Measurements from ENCODE around the gene MORF4L1. TPM values are rescaled to one million over a fixed set of nuclear protein-coding genes. Genes with fewer than 3 reads are reported as not detected.

The MORF4L1 gene
- 100 to 1,000 TPM; 330 to 368 TPM for total RNA-seq

- H3K27me3 ChIP-seq, result no peaks in the 10 kb centered on the region
- H3K9me3 ChIP-seq, result no peaks in the 10 kb centered on the region
- H3K4me1 ChIP-seq, result peaks cover 0 to 35% of the 10 kb centered on the region in 2 donors
- peak within 1 kb of the TSS; percentile 100 for H3K27ac ChIP-seq
- no peak for TF ChIP-seq CTCF (IDR thresholded peaks at IDR 0.05)
- peak within 1 kb of the TSS; percentile 86 to 100 for H3K4me3 ChIP-seq
- H3K36me3 ChIP-seq, result no peaks in the 10 kb centered on the region
- DNase-seq (ENCODE audit: low spot score), result peak; percentile 97
Measured at GRCh38 chr15:78872155-78872971, at the start of gene MORF4L1. MORF4L1 (plus strand) TSS chr15:78872890; CDS start chr15:78873018, 128 bp downstream.

GRCh38 chr15:78828920-78829319, 43.8 kb upstream of the MORF4L1 start:
- TF ChIP-seq CTCF (IDR thresholded peaks at IDR 0.05), result no peak
- Histone ChIP-seq H3K27me3 (no peaks in the 10 kb centered on the region), H3K4me1 (peaks cover 0 to 27% of the 10 kb centered on the region in 2 donors), H3K27ac (no peak overlapping the region), H3K36me3 (no peaks in the 10 kb centered on the region), H3K9me3 (no peaks in the 10 kb centered on the region), H3K4me3 (no peak overlapping the region)
- no peak for DNase-seq (ENCODE audit: low spot score)

- Histone ChIP-seq H3K4me3 (peak overlapping the region in 1 of 2 donors; percentile 32), H3K9me3 (no peaks in the 10 kb centered on the region), H3K4me1 (peaks cover 0 to 21% of the 10 kb centered on the region in 2 donors), H3K27ac (no peak overlapping the region), H3K36me3 (no peaks in the 10 kb centered on the region), H3K27me3 (no peaks in the 10 kb centered on the region)
- no peak for TF ChIP-seq CTCF (IDR thresholded peaks at IDR 0.05)
- no peak for DNase-seq (ENCODE audit: low spot score)
Measured at GRCh38 chr15:78830514-78831228, 42.0 kb upstream of the MORF4L1 start.

GRCh38 chr15:78831229-78832207, 41.2 kb upstream of the MORF4L1 start:
- Histone ChIP-seq H3K4me3 (peak overlapping the region in 1 of 2 donors; percentile 32), H3K4me1 (peaks cover 0 to 16% of the 10 kb centered on the region in 2 donors)
- DNase-seq (ENCODE audit: low spot score), result no peak

More at GRCh38 chr15:78831229-78832207, 41.2 kb upstream of the MORF4L1 start:
- Histone ChIP-seq H3K27me3 (no peaks in the 10 kb centered on the region), H3K36me3 (no peaks in the 10 kb centered on the region), H3K9me3 (no peaks in the 10 kb centered on the region), H3K27ac (no peak overlapping the region)
- no peak for TF ChIP-seq CTCF (IDR thresholded peaks at IDR 0.05)
